ENCODE measurements around the gene GFER. TPM values are rescaled to one million over a fixed set of nuclear protein-coding genes. Genes with fewer than 3 reads are reported as not detected.

The GFER gene
- total and polyA plus RNA-seq, 9 of the 15 experiments (the other 6 are each of a cell fraction or from before 2014, with no cell fraction given) = 4.3 to 53.7 (median 19.8) TPM

DNA sequence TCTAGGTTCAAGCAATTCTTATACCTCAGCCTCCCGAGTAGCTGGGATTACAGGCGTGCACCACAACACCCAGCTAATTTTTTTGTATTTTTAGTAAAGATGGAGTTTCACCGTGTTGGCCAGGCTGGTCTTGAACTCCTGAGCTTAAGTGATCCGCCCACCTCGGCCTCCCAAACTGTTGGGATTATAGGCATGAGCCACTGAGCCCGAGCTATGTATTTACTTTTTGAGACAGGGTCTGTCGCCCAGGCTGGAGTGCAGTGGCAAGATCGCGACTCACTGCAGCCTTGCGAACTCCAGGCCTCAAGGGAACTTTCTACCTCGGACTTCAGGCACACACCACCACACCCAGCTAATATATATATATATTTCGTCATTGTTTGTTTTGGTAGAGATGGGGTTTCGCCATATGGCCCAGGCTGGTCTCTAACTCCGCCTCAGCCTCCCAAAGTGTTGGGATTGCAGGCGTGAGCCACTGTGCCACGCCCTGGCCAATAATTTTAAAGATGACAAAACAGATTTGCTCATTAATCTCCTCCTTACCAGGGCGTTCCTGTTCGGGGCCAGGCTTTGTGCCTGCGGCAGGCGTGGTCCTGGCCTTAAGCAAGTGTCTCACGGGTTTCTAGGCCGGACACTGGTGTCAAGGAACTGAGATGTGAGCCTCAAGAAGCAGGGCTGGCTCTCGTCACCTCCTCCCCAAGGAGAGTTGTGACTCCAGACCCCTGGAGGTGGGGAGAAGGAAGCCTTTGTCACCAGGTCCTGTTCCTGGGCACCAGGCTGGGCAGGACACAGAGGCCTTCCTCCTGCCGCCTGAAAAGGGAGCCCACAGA lies 31.3 kb downstream of the GFER start:
- ATAC-seq (peak; percentile 29), DNase-seq (ENCODE audit: extremely low read depth in 1 of 4, low spot score in 3 of 4) (no peak), FAIRE-seq (no peak)
- peaks cover 7% of the 10 kb centered on the region for H3K79me2 ChIP-seq (ENCODE audit: control insufficient read depth, insufficient read depth, low read length)
- H4K20me1 ChIP-seq (replicated peaks; ENCODE audit: control insufficient read depth, insufficient read depth, low read length) = no peaks in the 10 kb centered on the region
- BruUV-seq (replicated peaks) = no TSS peak
- no peak overlapping the region for H3K4me3 ChIP-seq
- H3K9me3 ChIP-seq (replicated peaks; ENCODE audit: control insufficient read depth, insufficient read depth, low read depth, low read length) = no peaks in the 10 kb centered on the region
- WGBS (ENCODE audit: insufficient coverage, low coverage, missing lambda C conversion rate) = 43% methylated on average over 24 of the region's 24 CpGs
- POLR2A ChIA-PET = no interaction called here
- no peaks in the 10 kb centered on the region for H3K36me3 ChIP-seq (ENCODE audit: control insufficient read depth, insufficient read depth, low read length)
- H3K27me3 ChIP-seq (ENCODE audit: control insufficient read depth in 2 of 2, insufficient read depth in 2 of 2, low read length in 2 of 2) = no peaks in the 10 kb centered on the region
- H3K27ac ChIP-seq (ENCODE audit: extremely low read depth, low read depth, low read length) = no peak overlapping the region
- peaks cover 9 to 35% of the 10 kb centered on the region in 2 experiments for H3K4me1 ChIP-seq (replicated peaks in 1 of 2; ENCODE audit: control insufficient read depth in 2 of 2, insufficient read depth in 2 of 2, low read length in 2 of 2)
- CTCF ChIA-PET (ENCODE audit: low intra/inter-chr PET ratio) = interaction anchor here (0.9 kb wide), 1 partner anchor 904 kb away, joined by 3 read pairs; no protein-coding TSS in a partner anchor
- H3K4me2 ChIP-seq (ENCODE audit: insufficient read depth, low read length) = no peak overlapping the region
- H3K9ac ChIP-seq (ENCODE audit: insufficient read depth in 1 of 2, low read depth in 2 of 2, low read length in 2 of 2) = peak overlapping the region in 1 of 2 experiments; percentile 90; a peak in 2 of 4 replicates
- in situ Hi-C loops (cut with MboI) (no loop called here), intact Hi-C loops (cut with micrococcal nuclease) (no loop called here)
- H3K9me1 ChIP-seq (ENCODE audit: control insufficient read depth, insufficient read depth, low read length) = no peaks in the 10 kb centered on the region
- H2AFZ ChIP-seq (ENCODE audit: low read depth, low read length) = peak overlapping the region; percentile 1; the same call in 1 of the 2 replicates
- no peak for TF ChIP-seq ZNF57 (CRISPR knock-in tag; IDR thresholded peaks at IDR 0.05)
- TF ChIP-seq NFATC3 (IDR thresholded peaks at IDR 0.05) = no peak
- 0 out of 2 replicates have a peak, but pooled peaks have one; percentile 6 for TF ChIP-seq ZNF217 (CRISPR knock-in tag; IDR thresholded peaks at IDR 0.05)
- TF ChIP-seq, protein P1, sequence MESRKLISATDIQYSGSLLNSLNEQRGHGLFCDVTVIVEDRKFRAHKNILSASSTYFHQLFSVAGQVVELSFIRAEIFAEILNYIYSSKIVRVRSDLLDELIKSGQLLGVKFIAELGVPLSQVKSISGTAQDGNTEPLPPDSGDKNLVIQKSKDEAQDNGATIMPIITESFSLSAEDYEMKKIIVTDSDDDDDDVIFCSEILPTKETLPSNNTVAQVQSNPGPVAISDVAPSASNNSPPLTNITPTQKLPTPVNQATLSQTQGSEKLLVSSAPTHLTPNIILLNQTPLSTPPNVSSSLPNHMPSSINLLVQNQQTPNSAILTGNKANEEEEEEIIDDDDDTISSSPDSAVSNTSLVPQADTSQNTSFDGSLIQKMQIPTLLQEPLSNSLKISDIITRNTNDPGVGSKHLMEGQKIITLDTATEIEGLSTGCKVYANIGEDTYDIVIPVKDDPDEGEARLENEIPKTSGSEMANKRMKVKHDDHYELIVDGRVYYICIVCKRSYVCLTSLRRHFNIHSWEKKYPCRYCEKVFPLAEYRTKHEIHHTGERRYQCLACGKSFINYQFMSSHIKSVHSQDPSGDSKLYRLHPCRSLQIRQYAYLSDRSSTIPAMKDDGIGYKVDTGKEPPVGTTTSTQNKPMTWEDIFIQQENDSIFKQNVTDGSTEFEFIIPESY (CRISPR knock-in tag; IDR thresholded peaks at IDR 0.05) = peak; percentile 18; the same call in 1 of the 2 replicates
- no peak for TF ChIP-seq ZNF77 (CRISPR knock-in tag; IDR thresholded peaks at IDR 0.05)
- TF ChIP-seq CEBPG (CRISPR knock-in tag; IDR thresholded peaks at IDR 0.05) = no peak
- peak in 1 of 2 experiments; percentile 65; a peak in 3 of 4 replicates for TF ChIP-seq CEBPG (tag; conservative IDR thresholded peaks at IDR 0.05 in 1 of 2, IDR thresholded peaks at IDR 0.05 in 1 of 2)
- TF ChIP-seq MEIS2 (IDR thresholded peaks at IDR 0.05; ENCODE audit: partially characterized antibody) = peak; percentile 28
- TF ChIP-seq, protein P2, sequence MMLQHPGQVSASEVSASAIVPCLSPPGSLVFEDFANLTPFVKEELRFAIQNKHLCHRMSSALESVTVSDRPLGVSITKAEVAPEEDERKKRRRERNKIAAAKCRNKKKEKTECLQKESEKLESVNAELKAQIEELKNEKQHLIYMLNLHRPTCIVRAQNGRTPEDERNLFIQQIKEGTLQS (IDR thresholded peaks at IDR 0.05) = peak; percentile 54; the same call in 1 of the 2 replicates
- TF ChIP-seq, protein P2 (CRISPR knock-in tag; conservative IDR thresholded peaks at IDR 0.05) = no peak
- TF ChIP-seq RCOR1 (IDR thresholded peaks at IDR 0.05; ENCODE audit: borderline replicate concordance in 1 of 2, low read depth in 2 of 2, low read length in 2 of 2) = no peak
- no peak for TF ChIP-seq ZC3H8 (IDR thresholded peaks at IDR 0.05)
- TF ChIP-seq BHLHE40 (IDR thresholded peaks at IDR 0.05; ENCODE audit: low read length) = no peak
- TF ChIP-seq ATF1 (CRISPR knock-in tag; IDR thresholded peaks at IDR 0.05) = no peak
- 0 out of 2 replicates have a peak, but pooled peaks have one; percentile 9 for TF ChIP-seq ATF1 (tag; IDR thresholded peaks at IDR 0.05)
- TF ChIP-seq, protein P3, sequence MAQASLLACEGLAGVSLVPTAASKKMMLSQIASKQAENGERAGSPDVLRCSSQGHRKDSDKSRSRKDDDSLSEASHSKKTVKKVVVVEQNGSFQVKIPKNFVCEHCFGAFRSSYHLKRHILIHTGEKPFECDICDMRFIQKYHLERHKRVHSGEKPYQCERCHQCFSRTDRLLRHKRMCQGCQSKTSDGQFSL (CRISPR knock-in tag; IDR thresholded peaks at IDR 0.05) = no peak
- TF ChIP-seq, protein P3 (tag; IDR thresholded peaks at IDR 0.05) = no peak
- no peak for TF ChIP-seq NCOA2 (IDR thresholded peaks at IDR 0.05; ENCODE audit: partially characterized antibody in 2 of 2)
- peak; percentile 56; the same call in 1 of the 2 replicates for TF ChIP-seq KLF1 (tag; IDR thresholded peaks at IDR 0.05)
